Activated CD8-positive, alpha-beta memory T cell treated with anti-CD3 and anti-CD28 coated beads for 48 hours (primary cell): ENCODE results near the gene NFIX.

Experiments
- DNase-seq, 3 experiments: peaks; one replicate each; pipeline ENCODE4 v3.0.0-alpha.2; 2020; ENCODE audit warnings: low read depth in 2 of 3, low spot score in 2 of 3

NFIX gene

GRCh38 chr19:13146763-13147563, 151.7 kb downstream of the NFIX start:
- DNase-seq, result no peak
